NCI-H1694 (cell line): ENCODE data around the gene FGF10.
A peak's percentile ranks its signal among the peaks of the same experiment; 100 is the strongest.

Source experiments
- DNase-seq: peaks from one replicate; lab custom pipeline; 2025; lab: John Stamatoyannopoulos, UW

FGF10 gene

GRCh38 chr5:44356231-44356630 is 33.0 kb downstream of the FGF10 start:
- DNase-seq = no peak

- DNase-seq = no peak
These were observed 43.3 kb downstream of the FGF10 start for GRCh38 chr5:44345871-44346270.

GRCh38 chr5:44336708-44337107 is 52.5 kb downstream of the FGF10 start:
- no peak for DNase-seq

GRCh38 chr5:44334622-44335021 is 54.6 kb downstream of the FGF10 start:
- DNase-seq = no peak

- DNase-seq = peak; percentile 61
These were observed 56.8 kb downstream of the FGF10 start for GRCh38 chr5:44332285-44332971.

- DNase-seq = no peak
These were observed 57.7 kb downstream of the FGF10 start for GRCh38 chr5:44331471-44332050.

GRCh38 chr5:44329716-44330115 is 59.5 kb downstream of the FGF10 start:
- no peak for DNase-seq

- DNase-seq = no peak
These were observed 68.0 kb downstream of the FGF10 start for GRCh38 chr5:44321144-44321725.

GRCh38 chr5:44320188-44320587 is 69.0 kb downstream of the FGF10 start:
- DNase-seq = no peak

- DNase-seq = no peak
These were observed 70.3 kb downstream of the FGF10 start for GRCh38 chr5:44318883-44319282.

- DNase-seq = no peak
These were observed 76.8 kb downstream of the FGF10 start for GRCh38 chr5:44312374-44312773.

- DNase-seq = no peak
These were observed 88.7 kb downstream of the FGF10 start for GRCh38 chr5:44300551-44300950.

- DNase-seq = no peak
These were observed 89.8 kb downstream of the FGF10 start for GRCh38 chr5:44299394-44299793.

GRCh38 chr5:44294516-44294915 is 94.7 kb downstream of the FGF10 start:
- no peak for DNase-seq

GRCh38 chr5:44292736-44293135 is 96.5 kb downstream of the FGF10 start:
- DNase-seq = no peak

- no peak for DNase-seq
These were observed 110.8 kb downstream of the FGF10 start for GRCh38 chr5:44278469-44278868.

GRCh38 chr5:44275908-44276307 is 113.3 kb downstream of the FGF10 start:
- no peak for DNase-seq

- no peak for DNase-seq
These were observed 113.9 kb downstream of the FGF10 start for GRCh38 chr5:44275329-44275728.

- no peak for DNase-seq
These were observed 121.3 kb downstream of the FGF10 start for GRCh38 chr5:44267909-44268308.

- DNase-seq = no peak
These were observed 122.2 kb downstream of the FGF10 start for GRCh38 chr5:44266882-44267576.

GRCh38 chr5:44265713-44266112 is 123.5 kb downstream of the FGF10 start:
- no peak for DNase-seq

GRCh38 chr5:44260793-44261192 is 128.4 kb downstream of the FGF10 start:
- no peak for DNase-seq
